Coronary artery (tissue), 2 donors: ENCODE measurements around the gene COX7A2.

Experiments used
- DNase-seq: peaks from one replicate; pipeline ENCODE4 v3.0.0-alpha.2; 2017; ENCODE audit warnings: low spot score
- H3K27ac ChIP-seq, 2 donors: fragments of 200-600 bp; sonication (generic); one replicate each; pipeline ENCODE4 v1.5.1; 2016 to 2019
- H3K4me3 ChIP-seq: fragments of 200-600 bp; sonication (generic); 2 replicates; pipeline ENCODE4 v1.5.1; 2016; ENCODE audit warnings: mild to moderate bottlenecking, moderate library complexity
- CTCF ChIP-seq: fragments of 200-600 bp; sonication (generic); IDR thresholded peaks from one replicate; pipeline ENCODE4 v1.5.1; 2019; ENCODE audit warnings: antibody characterized with exemption

The COX7A2 gene

GRCh38 chr6:75221116-75221515 lies 22.5 kb downstream of the COX7A2 start:
- Histone ChIP-seq H3K4me3 (no peak overlapping the region), H3K27ac (no peak overlapping the region)
- DNase-seq = no peak
- TF ChIP-seq CTCF = no peak

DNA sequence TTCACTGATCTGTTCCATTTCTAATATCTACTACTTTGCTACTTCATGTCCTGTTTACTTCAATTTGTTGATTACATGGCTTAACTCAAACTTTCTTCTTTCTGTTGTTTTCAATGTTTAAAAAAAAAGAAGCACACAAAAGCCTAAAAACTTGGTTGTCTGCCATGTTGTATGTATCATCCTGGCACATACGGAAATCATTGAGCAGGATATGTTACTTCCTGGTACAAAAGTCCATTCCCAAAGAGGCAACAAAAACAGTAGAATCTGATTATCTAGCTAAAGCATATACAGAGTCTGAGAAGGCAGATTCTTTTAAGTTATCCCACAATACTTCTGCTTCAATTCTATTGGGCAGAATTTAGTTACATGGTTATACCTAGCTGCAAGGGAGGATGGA lies 23.2 kb downstream of the COX7A2 start:
- DNase-seq = no peak
- Histone ChIP-seq H3K4me3 (no peak overlapping the region), H3K27ac (no peak overlapping the region)
- TF ChIP-seq CTCF = no peak

DNA sequence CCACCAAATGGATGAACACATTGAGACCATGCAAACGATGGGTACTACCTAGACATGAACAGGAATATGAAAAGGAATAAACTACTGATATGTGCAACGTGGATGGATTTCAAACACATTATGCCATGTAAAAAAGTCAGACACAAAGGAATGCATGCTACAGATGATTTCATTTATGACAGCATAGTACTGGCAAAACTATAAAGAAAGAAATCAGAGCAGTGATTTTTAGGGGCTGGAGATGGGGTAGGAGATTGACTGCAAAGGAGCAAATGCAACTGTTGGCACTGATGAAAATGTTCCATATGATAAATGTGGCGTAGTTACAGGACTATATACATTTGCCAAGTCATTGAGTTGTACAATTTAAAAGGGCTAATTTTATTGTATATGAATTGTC lies 24.3 kb downstream of the COX7A2 start:
- no peak for TF ChIP-seq CTCF
- no peak for DNase-seq
- no peak overlapping the region for H3K4me3 ChIP-seq
- no peak overlapping the region for H3K27ac ChIP-seq

- DNase-seq = no peak
- Histone ChIP-seq H3K4me3 (no peak overlapping the region), H3K27ac (no peak overlapping the region)
- TF ChIP-seq CTCF = no peak
Measured at GRCh38 chr6:75217193-75217592, 26.4 kb downstream of the COX7A2 start.

DNA sequence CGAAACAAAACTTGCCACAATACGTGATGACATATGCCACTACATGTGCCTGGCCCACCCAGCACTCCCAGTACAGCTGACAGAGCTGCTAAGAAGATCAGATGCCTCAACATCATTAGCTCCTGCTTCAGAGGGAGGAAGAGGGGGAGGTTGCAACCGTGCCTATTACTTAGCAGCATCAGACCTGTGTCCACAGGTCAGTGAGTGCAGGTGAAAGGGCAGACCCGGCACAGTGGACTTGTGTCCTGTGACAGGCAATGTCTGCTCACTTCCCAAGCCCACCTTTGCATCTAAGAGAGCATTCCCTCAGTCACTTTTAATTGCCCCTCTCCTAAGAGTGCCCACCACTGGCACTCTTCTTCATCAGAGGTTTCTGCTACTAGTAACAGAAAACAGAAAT lies 28.3 kb downstream of the COX7A2 start:
- TF ChIP-seq CTCF = no peak
- Histone ChIP-seq H3K27ac (no peak overlapping the region), H3K4me3 (no peak overlapping the region)
- no peak for DNase-seq

DNA sequence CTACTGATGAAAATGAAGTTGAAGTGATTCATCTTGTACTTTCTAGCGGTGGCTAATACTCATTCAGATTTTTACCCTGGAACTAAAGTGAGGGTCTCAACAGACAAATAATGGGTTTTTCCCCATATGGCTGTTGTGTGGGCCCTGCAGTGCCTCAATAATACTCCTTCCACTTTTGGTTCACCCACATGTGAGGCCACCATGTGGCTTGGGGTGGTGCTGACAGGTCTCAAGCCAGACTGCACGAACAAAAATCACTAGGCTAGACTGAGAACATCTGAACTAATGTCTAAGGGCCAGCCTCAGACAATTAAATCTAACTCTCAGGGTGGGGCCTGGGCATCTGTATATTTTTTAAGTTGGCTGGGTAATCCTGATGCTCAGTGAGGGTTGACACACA lies 29.9 kb downstream of the COX7A2 start:
- Histone ChIP-seq H3K27ac (no peak overlapping the region), H3K4me3 (no peak overlapping the region)
- TF ChIP-seq CTCF = no peak
- DNase-seq = no peak

DNA sequence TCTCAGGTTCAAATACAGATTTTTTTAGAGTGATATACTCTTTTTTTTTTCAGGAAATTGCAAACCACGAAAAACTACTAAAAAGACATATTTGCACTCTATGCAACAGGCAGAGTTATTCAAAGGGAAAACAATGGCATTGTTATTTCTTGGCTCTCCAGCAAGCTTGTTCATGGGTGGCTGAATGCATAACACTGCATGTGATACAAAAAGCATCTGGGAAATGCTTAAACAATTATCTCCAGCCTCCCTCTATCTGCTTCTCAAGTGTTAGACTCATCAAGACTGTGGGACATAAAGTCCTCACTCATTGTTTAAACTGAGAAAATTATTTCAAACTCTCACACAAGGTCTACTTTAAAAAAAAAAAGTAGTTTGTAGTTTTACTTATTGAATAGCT lies 30.5 kb downstream of the COX7A2 start:
- DNase-seq = no peak
- TF ChIP-seq CTCF = no peak
- no peak overlapping the region for H3K27ac ChIP-seq

More for the DNA sequence above, 30.5 kb downstream of the COX7A2 start:
- no peak overlapping the region for H3K4me3 ChIP-seq
